ENCODE measurements around the gene CLINT1.
"Not testable (repeated sequence)": the region's sequence is repeated elsewhere in the genome, so short reads cannot be mapped to it uniquely, and the experiment has no call there.

The CLINT1 gene

GRCh38 chr5:157893611-157894010 is 34.7 kb upstream of the CLINT1 start:
- in situ Hi-C loops (cut with HindIII; ENCODE audit: low sequenced_read_pairs): no loop called here
- DNase-seq (ENCODE audit: low read depth, low spot score): no peak
- TF ChIP-seq CTCF (IDR thresholded peaks at IDR 0.05; ENCODE audit: low read depth, low read length): no peak
- no peak overlapping the region for H3K4me3 ChIP-seq (ENCODE audit: low read depth, low read length)

GRCh38 chr5:157892974-157893373 is 34.0 kb upstream of the CLINT1 start:
- in situ Hi-C loops (cut with HindIII; ENCODE audit: low sequenced_read_pairs): no loop called here
- TF ChIP-seq CTCF (IDR thresholded peaks at IDR 0.05; ENCODE audit: low read depth, low read length): no peak
- H3K4me3 ChIP-seq (ENCODE audit: low read depth, low read length): no peak overlapping the region
- DNase-seq (ENCODE audit: low read depth, low spot score): no peak

- in situ Hi-C loops (cut with HindIII; ENCODE audit: low sequenced_read_pairs): no loop called here
- DNase-seq (ENCODE audit: low read depth, low spot score): no peak
- TF ChIP-seq CTCF (IDR thresholded peaks at IDR 0.05; ENCODE audit: low read depth, low read length): no peak
- no peak overlapping the region for H3K4me3 ChIP-seq (ENCODE audit: low read depth, low read length)
Observed at GRCh38 chr5:157890836-157891597, 32.1 kb upstream of the CLINT1 start.

- no peak overlapping the region for H3K4me3 ChIP-seq (ENCODE audit: low read depth, low read length)
- in situ Hi-C loops (cut with HindIII; ENCODE audit: low sequenced_read_pairs): no loop called here
- TF ChIP-seq CTCF (IDR thresholded peaks at IDR 0.05; ENCODE audit: low read depth, low read length): no peak
- DNase-seq (ENCODE audit: low read depth, low spot score): no peak
Observed at GRCh38 chr5:157888814-157889532, 30.0 kb upstream of the CLINT1 start.

GRCh38 chr5:157886796-157887380 is 27.9 kb upstream of the CLINT1 start:
- in situ Hi-C loops (cut with HindIII; ENCODE audit: low sequenced_read_pairs): no loop called here
- DNase-seq (ENCODE audit: low read depth, low spot score): no peak
- no peak overlapping the region for H3K4me3 ChIP-seq (ENCODE audit: low read depth, low read length)
- TF ChIP-seq CTCF (IDR thresholded peaks at IDR 0.05; ENCODE audit: low read depth, low read length): no peak

- DNase-seq (ENCODE audit: low read depth, low spot score); H3K4me3 ChIP-seq (ENCODE audit: low read depth, low read length); in situ Hi-C loops (cut with HindIII; ENCODE audit: low sequenced_read_pairs): not testable (repeated sequence)
Observed at GRCh38 chr5:157885051-157885450, 26.1 kb upstream of the CLINT1 start.

- in situ Hi-C loops (cut with HindIII; ENCODE audit: low sequenced_read_pairs); DNase-seq (ENCODE audit: low read depth, low spot score); H3K4me3 ChIP-seq (ENCODE audit: low read depth, low read length): not testable (repeated sequence)
Observed at GRCh38 chr5:157881498-157881897, 22.6 kb upstream of the CLINT1 start.

Data from astrocyte of the spinal cord (primary cell).